T-helper 1 cell (primary cell): Measurements from ENCODE around the gene PI4K2B.
"Not testable (repeated sequence)": the region's sequence is repeated elsewhere in the genome, so short reads cannot be mapped to it uniquely, and the experiment has no call there.

Source experiments
- DNase-seq, 5 donors: peaks; one replicate each; pipeline ENCODE4 v3.0.0-alpha.2; 2012 to 2020
- total RNA-seq, 4 donors: gene quantifications; one replicate each; lab custom pipeline; 2026; lab: John Stamatoyannopoulos, UW

Gene PI4K2B
- total RNA-seq: 24.9 to 44.3 (median 32.2) reads per million in 4 donors

- DNase-seq: peak; percentile 90 to 97 (median 91)
Measured at GRCh38 chr4:25233737-25234389, at the start of gene PI4K2B. TSS of gene PI4K2B (plus strand) at chr4:25234033. CDS start at chr4:25234164, 131 bp downstream.

GRCh38 chr4:25184056-25184455 is 49.8 kb upstream of the PI4K2B start:
- DNase-seq: no peak

- no peak for DNase-seq
Measured at GRCh38 chr4:25190407-25190806, 43.4 kb upstream of the PI4K2B start.

- DNase-seq: no peak
Measured at GRCh38 chr4:25198713-25199112, 35.1 kb upstream of the PI4K2B start.

GRCh38 chr4:25207997-25208396 is 25.8 kb upstream of the PI4K2B start:
- no peak for DNase-seq

- no peak for DNase-seq
Measured at GRCh38 chr4:25209702-25210101, 24.1 kb upstream of the PI4K2B start.

GRCh38 chr4:25211721-25212120 is 22.1 kb upstream of the PI4K2B start:
- DNase-seq: no peak

- no peak for DNase-seq
Measured at GRCh38 chr4:25212822-25213221, 21.0 kb upstream of the PI4K2B start.

GRCh38 chr4:25213347-25213979 is 20.4 kb upstream of the PI4K2B start:
- DNase-seq: no peak

GRCh38 chr4:25214750-25215149 is 19.1 kb upstream of the PI4K2B start:
- not testable (repeated sequence) for DNase-seq

GRCh38 chr4:25215511-25215910 is 18.3 kb upstream of the PI4K2B start:
- no peak for DNase-seq

GRCh38 chr4:25221377-25221776 is 12.5 kb upstream of the PI4K2B start:
- no peak for DNase-seq

GRCh38 chr4:25223802-25224375 is 9.9 kb upstream of the PI4K2B start:
- DNase-seq: peak in 1 of 5 donors; percentile 15

GRCh38 chr4:25229804-25230203 is 4.0 kb upstream of the PI4K2B start:
- no peak for DNase-seq

GRCh38 chr4:25233194-25233593 is 639 bp upstream of the PI4K2B start:
- no peak for DNase-seq

GRCh38 chr4:25234390-25235370 is 847 bp downstream of the PI4K2B start:
- peak in 4 of 5 donors; percentile 12 to 80 (median 36) for DNase-seq

- DNase-seq: peak in 1 of 5 donors; percentile 2
Measured at GRCh38 chr4:25235401-25235800, 1.6 kb downstream of the PI4K2B start.

GRCh38 chr4:25236030-25236429 is 2.2 kb downstream of the PI4K2B start:
- not testable (repeated sequence) for DNase-seq

- DNase-seq: no peak
Measured at GRCh38 chr4:25236971-25237370, 3.1 kb downstream of the PI4K2B start.

- DNase-seq: no peak
Measured at GRCh38 chr4:25238052-25238451, 4.2 kb downstream of the PI4K2B start.

GRCh38 chr4:25239528-25239927 is 5.7 kb downstream of the PI4K2B start:
- not testable (repeated sequence) for DNase-seq

GRCh38 chr4:25240754-25241210 is 6.9 kb downstream of the PI4K2B start:
- peak in 1 of 5 donors; percentile 5 for DNase-seq

GRCh38 chr4:25242195-25242594 is 8.4 kb downstream of the PI4K2B start:
- DNase-seq: not testable (repeated sequence)
